ENCODE results near the gene ZBTB20. TPM values are rescaled to one million over a fixed set of nuclear protein-coding genes. Genes with fewer than 3 reads are reported as not detected.
A peak's percentile ranks its signal among the peaks of the same experiment; 100 is the strongest.

ZBTB20 gene
- total and polyA plus RNA-seq, 4 donors = 0.88 to 83.2 (median 20.4) TPM

DNA sequence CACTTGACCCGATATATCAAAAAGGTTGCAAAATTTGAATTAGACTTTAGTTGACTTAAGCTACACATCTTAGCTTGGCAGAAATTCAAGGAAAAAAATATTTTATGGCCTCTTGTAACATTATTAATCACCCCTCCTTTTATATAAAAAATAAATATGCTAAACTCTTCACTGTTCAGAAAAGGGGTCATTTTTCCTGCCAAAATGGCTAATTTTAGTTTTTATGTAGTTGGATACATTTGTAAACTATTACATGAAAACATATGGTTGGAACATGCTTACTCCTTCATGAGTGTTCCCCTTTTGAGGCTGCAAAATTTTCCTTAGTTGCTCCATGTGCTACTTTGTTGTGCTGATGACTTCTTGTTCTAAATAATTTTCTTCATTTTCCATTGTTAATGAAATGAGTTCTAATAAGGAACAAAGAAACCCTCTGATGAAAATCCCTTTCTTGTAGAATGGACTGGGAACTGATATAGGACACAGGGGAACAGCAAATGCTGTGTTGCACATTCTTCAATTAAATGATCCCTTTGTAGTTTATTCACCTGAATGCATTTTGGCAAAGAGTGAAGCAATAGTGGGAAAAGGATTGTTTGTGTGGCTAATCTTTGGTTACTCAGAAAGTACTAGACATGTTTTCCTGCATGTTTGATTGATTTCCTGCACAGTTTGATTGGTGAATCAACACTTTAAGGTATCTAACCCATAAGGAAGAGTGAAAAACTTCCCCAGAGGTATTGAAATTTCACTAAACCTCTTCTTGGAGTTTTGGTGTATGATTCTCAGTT lies 503.9 kb downstream of the ZBTB20 start:
- Histone ChIP-seq H3K27ac (ENCODE audit: low read depth in 1 of 2, low read length in 2 of 2) (no peak overlapping the region), H3K4me1 (ENCODE audit: control insufficient read depth in 4 of 4, insufficient read depth in 4 of 4, low read length in 3 of 4) (peaks cover 0 to 5% (median 0%) of the 10 kb centered on the region in 4 donors), H3K36me3 (ENCODE audit: control insufficient read depth in 4 of 4, insufficient read depth in 3 of 4, low read depth in 1 of 4, low read length in 3 of 4) (no peaks in the 10 kb centered on the region), H3K9me3 (ENCODE audit: control insufficient read depth in 4 of 4, low read length in 3 of 4) (no peaks in the 10 kb centered on the region), H3K9ac (ENCODE audit: low read depth in 1 of 2, low read length in 2 of 2) (no peak overlapping the region), H3K4me3 (ENCODE audit: low read depth in 1 of 3, low read length in 3 of 3) (no peak overlapping the region), H3K27me3 (ENCODE audit: control insufficient read depth in 4 of 4, insufficient read depth in 4 of 4, low read length in 3 of 4) (no peaks in the 10 kb centered on the region)
- DNase-seq (ENCODE audit: low spot score) = no peak
- 90% methylated on average over 1 of the region's 1 CpG for WGBS
- TF ChIP-seq FOXA2 (IDR thresholded peaks at IDR 0.05) (no peak), RAD21 (IDR thresholded peaks at IDR 0.05) (no peak), SP1 (IDR thresholded peaks at IDR 0.05) (no peak), TAF1 (conservative IDR thresholded peaks at IDR 0.05) (no peak), GABPA (IDR thresholded peaks at IDR 0.05 in 1 of 2, conservative IDR thresholded peaks at IDR 0.05 in 1 of 2) (no peak), RXRA (IDR thresholded peaks at IDR 0.05) (peak in 1 of 2 donors; percentile 18), HNF4A (conservative IDR thresholded peaks at IDR 0.05) (peak in 1 of 2 donors; percentile 10)
- TF ChIP-seq, protein P1, sequence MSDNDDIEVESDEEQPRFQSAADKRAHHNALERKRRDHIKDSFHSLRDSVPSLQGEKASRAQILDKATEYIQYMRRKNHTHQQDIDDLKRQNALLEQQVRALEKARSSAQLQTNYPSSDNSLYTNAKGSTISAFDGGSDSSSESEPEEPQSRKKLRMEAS (IDR thresholded peaks at IDR 0.05) = no peak

DNA sequence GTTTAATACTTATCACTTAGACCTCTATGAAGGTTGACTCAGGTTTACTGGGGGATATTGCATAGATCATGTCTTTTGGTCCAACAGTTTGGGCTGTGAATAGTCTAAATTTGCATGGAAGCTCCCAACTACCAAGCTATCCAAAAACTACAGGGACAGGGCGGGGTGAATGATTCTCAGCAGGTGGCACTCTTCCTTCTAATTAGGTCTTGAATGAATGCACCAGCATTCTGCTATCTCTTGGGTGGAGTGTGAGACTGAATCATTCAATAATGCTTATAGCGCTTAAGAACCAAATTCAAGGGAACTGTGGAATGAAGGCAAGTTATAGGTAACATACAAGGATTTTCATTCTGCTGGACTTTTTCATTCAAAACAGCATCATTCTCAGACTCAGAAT lies 507.0 kb downstream of the ZBTB20 start:
- Histone ChIP-seq H3K9ac (ENCODE audit: low read depth in 1 of 2, low read length in 2 of 2) (no peak overlapping the region), H3K4me1 (ENCODE audit: control insufficient read depth in 4 of 4, insufficient read depth in 4 of 4, low read length in 3 of 4) (peaks cover 0 to 5% (median 0%) of the 10 kb centered on the region in 4 donors), H3K27ac (ENCODE audit: low read depth in 1 of 2, low read length in 2 of 2) (no peak overlapping the region), H3K9me3 (ENCODE audit: control insufficient read depth in 4 of 4, low read length in 3 of 4) (no peaks in the 10 kb centered on the region), H3K36me3 (ENCODE audit: control insufficient read depth in 4 of 4, insufficient read depth in 3 of 4, low read depth in 1 of 4, low read length in 3 of 4) (no peaks in the 10 kb centered on the region), H3K27me3 (ENCODE audit: control insufficient read depth in 4 of 4, insufficient read depth in 4 of 4, low read length in 3 of 4) (no peaks in the 10 kb centered on the region), H3K4me3 (ENCODE audit: low read depth in 1 of 3, low read length in 3 of 3) (no peak overlapping the region)
- WGBS = 96% methylated on average over 2 of the region's 2 CpGs
- no peak for DNase-seq (ENCODE audit: low spot score)
- TF ChIP-seq FOXA1 (IDR thresholded peaks at IDR 0.05) = no peak

DNA sequence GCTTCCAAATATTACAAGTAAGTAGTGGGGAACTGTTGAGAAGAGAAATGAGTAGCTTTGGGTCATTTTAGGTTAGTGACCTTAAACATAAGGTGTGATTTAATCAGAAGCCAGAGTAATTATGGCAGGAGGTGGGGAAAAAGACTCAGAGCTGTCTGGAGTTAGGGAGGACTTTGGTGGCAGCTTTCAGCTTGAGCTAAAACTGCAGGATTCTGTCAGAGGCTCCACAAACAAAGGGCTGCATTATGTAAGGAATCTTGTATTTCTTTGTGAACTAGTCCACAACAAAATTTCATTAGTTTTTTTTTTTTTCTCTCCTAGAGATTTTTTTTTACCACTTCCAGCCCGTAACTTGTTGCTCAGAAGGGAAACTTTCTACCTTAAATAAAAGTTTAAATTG lies 507.9 kb downstream of the ZBTB20 start:
- Histone ChIP-seq H3K36me3 (ENCODE audit: control insufficient read depth in 4 of 4, insufficient read depth in 3 of 4, low read depth in 1 of 4, low read length in 3 of 4) (no peaks in the 10 kb centered on the region), H3K4me3 (ENCODE audit: low read depth in 1 of 3, low read length in 3 of 3) (no peak overlapping the region), H3K27ac (ENCODE audit: low read depth in 1 of 2, low read length in 2 of 2) (no peak overlapping the region), H3K27me3 (ENCODE audit: control insufficient read depth in 4 of 4, insufficient read depth in 4 of 4, low read length in 3 of 4) (no peaks in the 10 kb centered on the region), H3K4me1 (ENCODE audit: control insufficient read depth in 4 of 4, insufficient read depth in 4 of 4, low read length in 3 of 4) (peaks cover 0 to 5% (median 0%) of the 10 kb centered on the region in 4 donors), H3K9me3 (ENCODE audit: control insufficient read depth in 4 of 4, low read length in 3 of 4) (no peaks in the 10 kb centered on the region), H3K9ac (ENCODE audit: low read depth in 1 of 2, low read length in 2 of 2) (no peak overlapping the region)
- WGBS = 93% methylated on average over 1 of the region's 1 CpG
- TF ChIP-seq, protein P2, sequence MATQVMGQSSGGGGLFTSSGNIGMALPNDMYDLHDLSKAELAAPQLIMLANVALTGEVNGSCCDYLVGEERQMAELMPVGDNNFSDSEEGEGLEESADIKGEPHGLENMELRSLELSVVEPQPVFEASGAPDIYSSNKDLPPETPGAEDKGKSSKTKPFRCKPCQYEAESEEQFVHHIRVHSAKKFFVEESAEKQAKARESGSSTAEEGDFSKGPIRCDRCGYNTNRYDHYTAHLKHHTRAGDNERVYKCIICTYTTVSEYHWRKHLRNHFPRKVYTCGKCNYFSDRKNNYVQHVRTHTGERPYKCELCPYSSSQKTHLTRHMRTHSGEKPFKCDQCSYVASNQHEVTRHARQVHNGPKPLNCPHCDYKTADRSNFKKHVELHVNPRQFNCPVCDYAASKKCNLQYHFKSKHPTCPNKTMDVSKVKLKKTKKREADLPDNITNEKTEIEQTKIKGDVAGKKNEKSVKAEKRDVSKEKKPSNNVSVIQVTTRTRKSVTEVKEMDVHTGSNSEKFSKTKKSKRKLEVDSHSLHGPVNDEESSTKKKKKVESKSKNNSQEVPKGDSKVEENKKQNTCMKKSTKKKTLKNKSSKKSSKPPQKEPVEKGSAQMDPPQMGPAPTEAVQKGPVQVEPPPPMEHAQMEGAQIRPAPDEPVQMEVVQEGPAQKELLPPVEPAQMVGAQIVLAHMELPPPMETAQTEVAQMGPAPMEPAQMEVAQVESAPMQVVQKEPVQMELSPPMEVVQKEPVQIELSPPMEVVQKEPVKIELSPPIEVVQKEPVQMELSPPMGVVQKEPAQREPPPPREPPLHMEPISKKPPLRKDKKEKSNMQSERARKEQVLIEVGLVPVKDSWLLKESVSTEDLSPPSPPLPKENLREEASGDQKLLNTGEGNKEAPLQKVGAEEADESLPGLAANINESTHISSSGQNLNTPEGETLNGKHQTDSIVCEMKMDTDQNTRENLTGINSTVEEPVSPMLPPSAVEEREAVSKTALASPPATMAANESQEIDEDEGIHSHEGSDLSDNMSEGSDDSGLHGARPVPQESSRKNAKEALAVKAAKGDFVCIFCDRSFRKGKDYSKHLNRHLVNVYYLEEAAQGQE (IDR thresholded peaks at IDR 0.05) = no peak
- no peak for TF ChIP-seq JUND (IDR thresholded peaks at IDR 0.05)
- no peak for DNase-seq (ENCODE audit: low spot score)

Measured in liver (tissue), 9 donors.